ENCODE results near the gene SOX13. TPM values are rescaled to one million over a fixed set of nuclear protein-coding genes. Genes with fewer than 3 reads are reported as not detected.

SOX13 gene
- polyA plus RNA-seq, 1 donor (not counting 4 experiments of a cell fraction or from before 2014, with no cell fraction given) = 4.9 TPM

GRCh38 chr1:204106825-204107224 is 33.9 kb downstream of the SOX13 start:
- Histone ChIP-seq H3K9ac (ENCODE audit: control insufficient read depth, extremely low read depth, insufficient read depth, low read length) (no peak overlapping the region), H3K4me1 (ENCODE audit: control insufficient read depth, extremely low read depth, insufficient read depth, low read length) (peaks cover 27% of the 10 kb centered on the region), H3K79me2 (ENCODE audit: control insufficient read depth, insufficient read depth, low read length) (peaks cover 7% of the 10 kb centered on the region)

GRCh38 chr1:204107892-204108291 is 35.0 kb downstream of the SOX13 start:
- no peak overlapping the region for H3K27ac ChIP-seq (ENCODE audit: control insufficient read depth, insufficient read depth, low read length)
- TF ChIP-seq CTCF (optimal IDR thresholded peaks at IDR 0.05 in 1 of 3, IDR thresholded peaks at IDR 0.05 in 1 of 3, conservative IDR thresholded peaks at IDR 0.05 in 1 of 3; ENCODE audit: extremely low read depth in 1 of 3, insufficient read depth in 2 of 3, low read length in 3 of 3) = no peak
- TF ChIP-seq EZH2 (IDR thresholded peaks at IDR 0.05; ENCODE audit: low read length) = no peak
- H3K79me2 ChIP-seq (ENCODE audit: control insufficient read depth, insufficient read depth, low read length) = peaks cover 7% of the 10 kb centered on the region
- H3K9me3 ChIP-seq (ENCODE audit: control insufficient read depth, low read depth, low read length) = no peaks in the 10 kb centered on the region
- no peak overlapping the region for H3K4me2 ChIP-seq (ENCODE audit: control insufficient read depth, extremely low read depth, insufficient read depth, low read depth, low read length)
- H3K4me3 ChIP-seq (ENCODE audit: control insufficient read depth in 2 of 3, extremely low read depth in 1 of 3, insufficient read depth in 2 of 3, low read depth in 1 of 3, low read length in 3 of 3) = no peak overlapping the region
- no peaks in the 10 kb centered on the region for H4K20me1 ChIP-seq (ENCODE audit: control insufficient read depth, extremely low read depth, insufficient read depth, low read length)
- FAIRE-seq = no peak
- peaks cover 22% of the 10 kb centered on the region for H3K4me1 ChIP-seq (ENCODE audit: control insufficient read depth, extremely low read depth, insufficient read depth, low read length)
- H2AFZ ChIP-seq (ENCODE audit: control insufficient read depth, low read length) = no peak overlapping the region
- no peak overlapping the region for H3K9ac ChIP-seq (ENCODE audit: control insufficient read depth, extremely low read depth, insufficient read depth, low read length)
- dilution Hi-C loops (cut with MboI; ENCODE audit: extremely low pct_ligation_motif_present, low sequenced_read_pairs) = no loop called here
- DNase-seq (ENCODE audit: low read depth, low spot score) = no peak
- no peaks in the 10 kb centered on the region for H3K36me3 ChIP-seq (ENCODE audit: control insufficient read depth in 2 of 2, extremely low read depth in 1 of 2, insufficient read depth in 2 of 2, low read length in 2 of 2)
- H3K9me1 ChIP-seq (ENCODE audit: control insufficient read depth, extremely low read depth, insufficient read depth, low read length) = no peaks in the 10 kb centered on the region
- H3K27me3 ChIP-seq (ENCODE audit: control insufficient read depth, extremely low read depth, insufficient read depth, low read length) = no peaks in the 10 kb centered on the region

More at GRCh38 chr1:204106825-204107224, 33.9 kb downstream of the SOX13 start:
- dilution Hi-C loops (cut with MboI; ENCODE audit: extremely low pct_ligation_motif_present, low sequenced_read_pairs) = no loop called here
- Histone ChIP-seq H2AFZ (ENCODE audit: control insufficient read depth, low read length) (no peak overlapping the region), H3K9me1 (ENCODE audit: control insufficient read depth, extremely low read depth, insufficient read depth, low read length) (no peaks in the 10 kb centered on the region), H3K4me3 (ENCODE audit: control insufficient read depth in 2 of 3, extremely low read depth in 1 of 3, insufficient read depth in 2 of 3, low read depth in 1 of 3, low read length in 3 of 3) (no peak overlapping the region), H3K36me3 (ENCODE audit: control insufficient read depth in 2 of 2, extremely low read depth in 1 of 2, insufficient read depth in 2 of 2, low read length in 2 of 2) (no peaks in the 10 kb centered on the region), H3K27ac (ENCODE audit: control insufficient read depth, insufficient read depth, low read length) (no peak overlapping the region), H4K20me1 (ENCODE audit: control insufficient read depth, extremely low read depth, insufficient read depth, low read length) (no peaks in the 10 kb centered on the region), H3K27me3 (ENCODE audit: control insufficient read depth, extremely low read depth, insufficient read depth, low read length) (no peaks in the 10 kb centered on the region), H3K9me3 (ENCODE audit: control insufficient read depth, low read depth, low read length) (no peaks in the 10 kb centered on the region), H3K4me2 (ENCODE audit: control insufficient read depth, extremely low read depth, insufficient read depth, low read depth, low read length) (no peak overlapping the region)
- TF ChIP-seq CTCF (optimal IDR thresholded peaks at IDR 0.05 in 1 of 3, IDR thresholded peaks at IDR 0.05 in 1 of 3, conservative IDR thresholded peaks at IDR 0.05 in 1 of 3; ENCODE audit: extremely low read depth in 1 of 3, insufficient read depth in 2 of 3, low read length in 3 of 3) = no peak
- TF ChIP-seq EZH2 (IDR thresholded peaks at IDR 0.05; ENCODE audit: low read length) = no peak
- DNase-seq (ENCODE audit: low read depth, low spot score) = no peak
- no peak for FAIRE-seq
